Esophagus muscularis mucosa (tissue), 3 donors: ENCODE data around the gene WDR27.

ENCODE experiments used
- CTCF ChIP-seq, 3 experiments: fragments of 200-600 bp in 2 of 3; fragments of 450-650 bp in 1 of 3; sonication (generic) in 2 of 3; IDR thresholded peaks; one replicate each; pipeline ENCODE4 v1.5.1; 2017 to 2019; ENCODE audit warnings: antibody characterized with exemption in 3 of 3, mild to moderate bottlenecking in 2 of 3, moderate library complexity in 1 of 3
- POLR2A ChIP-seq: fragments of 450-650 bp; IDR thresholded peaks from one replicate; pipeline ENCODE4 v1.6.1; 2017; ENCODE audit warnings: antibody characterized with exemption, moderate library complexity, mild to moderate bottlenecking, low read depth

DNA sequence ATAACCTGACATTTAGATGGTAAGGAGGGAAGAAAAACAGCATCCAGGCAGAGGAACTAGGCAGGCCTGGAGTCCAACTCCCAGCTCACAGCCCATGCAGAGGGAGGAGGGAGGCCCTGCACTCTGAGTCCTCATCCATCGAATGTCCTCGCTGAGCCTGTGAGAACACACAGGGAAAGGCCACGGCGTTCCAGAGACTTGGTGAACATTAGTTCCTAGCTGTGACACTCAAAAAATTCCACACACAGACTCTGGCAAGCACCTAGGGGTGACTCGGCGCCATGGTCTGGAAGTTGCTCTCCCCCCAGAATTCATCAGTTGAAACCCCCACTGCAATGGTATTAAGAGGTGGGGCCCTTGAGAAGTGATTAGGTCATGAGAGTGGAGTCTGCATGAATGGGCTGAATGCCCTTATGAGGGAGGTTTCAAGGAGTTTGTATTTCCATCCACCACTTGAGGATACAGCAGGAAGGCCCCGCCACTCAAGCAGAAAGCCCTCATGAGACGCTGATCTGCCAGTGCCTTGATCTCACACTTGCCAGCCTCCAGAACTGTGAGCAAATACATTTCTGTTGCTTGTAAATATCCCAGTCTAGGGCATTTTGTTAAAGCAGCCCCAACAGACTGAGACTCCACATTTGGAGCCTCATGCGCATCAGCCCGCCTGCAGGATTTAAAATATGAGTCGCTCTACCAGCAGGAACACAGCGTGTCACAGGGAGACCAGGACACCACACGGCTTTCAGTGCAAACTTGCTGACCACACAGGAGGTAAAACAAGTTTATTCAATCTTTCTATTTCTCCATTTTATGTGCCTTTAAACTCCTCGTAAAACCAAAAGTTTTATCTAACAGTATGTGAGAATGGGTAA lies 73.9 kb downstream of the WDR27 start:
- TF ChIP-seq CTCF (IDR thresholded peaks at IDR 0.05), result no peak
- no peak for TF ChIP-seq POLR2A
